Sigmoid colon (tissue), 4 donors: ENCODE results near the gene CDCA4.

Experiments
- CTCF ChIP-seq, 4 experiments: fragments of 450-650 bp in 3 of 4; fragments of 200-600 bp in 1 of 4; IDR thresholded peaks; one replicate each; pipeline ENCODE4 v1.5.1; 2016 to 2019; ENCODE audit warnings: antibody characterized with exemption in 4 of 4, mild to moderate bottlenecking in 3 of 4, moderate library complexity in 2 of 4
- EP300 ChIP-seq, 4 donors: sonication (generic); formaldehyde crosslinking; IDR thresholded peaks; one replicate each; pipeline ENCODE4 v1.6.1; 2017; ENCODE audit warnings: antibody characterized with exemption in 4 of 4
- POLR2A ChIP-seq, 2 donors: fragments of 450-650 bp; IDR thresholded peaks; one replicate each; pipeline ENCODE4 v1.6.1; 2016; ENCODE audit warnings: antibody characterized with exemption in 2 of 2, mild to moderate bottlenecking in 2 of 2, moderate library complexity in 2 of 2

DNA sequence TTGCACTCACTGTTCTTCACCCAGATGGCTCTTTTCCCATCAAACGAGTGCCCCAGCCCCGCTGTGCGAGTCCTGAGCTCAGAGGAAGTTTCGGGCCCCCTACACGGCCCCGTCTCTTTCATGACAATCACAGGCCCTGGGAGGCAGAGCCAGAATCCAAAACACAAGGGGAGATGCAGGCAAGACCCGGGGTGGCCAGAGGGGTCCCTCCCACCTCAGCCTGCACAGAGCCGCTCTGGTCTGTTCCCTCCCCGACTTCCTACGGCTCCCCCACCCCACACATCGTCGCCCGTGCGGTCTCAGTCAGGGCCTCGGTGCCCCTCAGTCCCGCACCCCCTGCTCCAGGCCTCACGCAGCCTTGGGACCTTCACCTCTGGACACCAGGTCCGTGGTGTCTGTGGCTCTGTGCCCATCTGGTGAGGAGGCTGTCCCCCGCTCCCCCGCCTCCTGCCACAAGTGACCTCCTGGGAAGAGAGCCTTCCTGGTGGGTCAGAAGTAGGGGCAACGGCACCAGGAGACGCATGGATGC lies 35.5 kb upstream of the CDCA4 start:
- TF ChIP-seq CTCF (IDR thresholded peaks at IDR 0.05) (no peak), POLR2A (IDR thresholded peaks at IDR 0.05) (no peak), EP300 (IDR thresholded peaks at IDR 0.05) (no peak)
